ENCODE results near the gene SPATS2L.

DNA sequence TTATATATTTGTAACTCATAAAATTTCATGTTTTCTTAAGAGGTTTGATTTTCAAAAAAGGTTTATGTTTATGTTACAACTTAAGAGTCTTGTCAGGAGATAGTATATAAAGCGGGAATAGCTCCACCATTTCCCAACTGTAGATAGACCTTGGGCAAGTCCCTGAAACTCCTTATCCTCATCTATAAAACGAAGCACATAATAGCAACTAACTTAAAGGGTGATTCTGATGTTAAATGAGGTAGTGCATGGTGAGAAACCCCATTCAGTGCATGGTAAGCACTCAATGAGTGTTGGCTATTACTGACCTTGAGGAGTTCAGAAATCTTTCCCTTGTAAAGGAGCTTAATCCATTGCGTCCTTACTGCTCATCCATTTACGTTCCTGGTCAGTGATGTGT lies 169.3 kb downstream of the SPATS2L start:
- TF ChIP-seq, protein P1, sequence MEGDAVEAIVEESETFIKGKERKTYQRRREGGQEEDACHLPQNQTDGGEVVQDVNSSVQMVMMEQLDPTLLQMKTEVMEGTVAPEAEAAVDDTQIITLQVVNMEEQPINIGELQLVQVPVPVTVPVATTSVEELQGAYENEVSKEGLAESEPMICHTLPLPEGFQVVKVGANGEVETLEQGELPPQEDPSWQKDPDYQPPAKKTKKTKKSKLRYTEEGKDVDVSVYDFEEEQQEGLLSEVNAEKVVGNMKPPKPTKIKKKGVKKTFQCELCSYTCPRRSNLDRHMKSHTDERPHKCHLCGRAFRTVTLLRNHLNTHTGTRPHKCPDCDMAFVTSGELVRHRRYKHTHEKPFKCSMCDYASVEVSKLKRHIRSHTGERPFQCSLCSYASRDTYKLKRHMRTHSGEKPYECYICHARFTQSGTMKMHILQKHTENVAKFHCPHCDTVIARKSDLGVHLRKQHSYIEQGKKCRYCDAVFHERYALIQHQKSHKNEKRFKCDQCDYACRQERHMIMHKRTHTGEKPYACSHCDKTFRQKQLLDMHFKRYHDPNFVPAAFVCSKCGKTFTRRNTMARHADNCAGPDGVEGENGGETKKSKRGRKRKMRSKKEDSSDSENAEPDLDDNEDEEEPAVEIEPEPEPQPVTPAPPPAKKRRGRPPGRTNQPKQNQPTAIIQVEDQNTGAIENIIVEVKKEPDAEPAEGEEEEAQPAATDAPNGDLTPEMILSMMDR (IDR thresholded peaks at IDR 0.05) = no peak
- TF ChIP-seq POLR2AphosphoS5 (IDR thresholded peaks at IDR 0.05) = no peak
